AG09309 (cell line): ENCODE data around the gene ECPAS.
"Not testable (repeated sequence)": the region's sequence is repeated elsewhere in the genome, so short reads cannot be mapped to it uniquely, and the experiment has no call there.

Experiments used
- DNase-seq: peaks from one replicate; pipeline ENCODE4 v3.0.0-alpha.2; 2010; ENCODE audit warnings: low read depth
- H3K4me3 ChIP-seq: 2 replicates; pipeline ENCODE4 v1.5.1; 2011; ENCODE audit warnings: mild to moderate bottlenecking, low read depth, low read length, moderate library complexity; ENCODE audit not compliant: control insufficient read depth
- TF ChIP-seq, protein P1 (sequence below): IDR thresholded peaks from 2 replicates; pipeline ENCODE4 v1.5.1; 2011; ENCODE audit warnings: mild to moderate bottlenecking, low read depth, low read length, inconsistent platforms; ENCODE audit not compliant: insufficient read depth, control insufficient read depth; ENCODE audit errors: missing control alignments

Gene ECPAS

DNA sequence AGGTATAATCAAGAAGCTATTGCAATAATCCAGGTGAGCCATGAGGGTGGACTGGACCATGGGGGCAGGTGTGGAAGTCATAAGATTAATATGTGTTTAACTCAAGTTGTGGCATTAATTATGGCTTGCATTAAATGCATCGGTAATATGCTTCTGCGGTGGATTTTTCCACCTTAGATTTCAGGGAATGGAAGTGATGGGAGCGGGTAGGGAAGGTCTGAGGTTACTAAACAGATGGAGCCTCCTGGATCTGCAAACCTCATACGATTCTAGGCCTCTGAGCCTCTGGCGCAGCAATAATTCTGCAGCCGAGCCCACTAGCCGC lies 40.5 kb upstream of the ECPAS start:
- H3K4me3 ChIP-seq, result peak overlapping the region; percentile 89
- no peak for DNase-seq
- TF ChIP-seq, protein P1, sequence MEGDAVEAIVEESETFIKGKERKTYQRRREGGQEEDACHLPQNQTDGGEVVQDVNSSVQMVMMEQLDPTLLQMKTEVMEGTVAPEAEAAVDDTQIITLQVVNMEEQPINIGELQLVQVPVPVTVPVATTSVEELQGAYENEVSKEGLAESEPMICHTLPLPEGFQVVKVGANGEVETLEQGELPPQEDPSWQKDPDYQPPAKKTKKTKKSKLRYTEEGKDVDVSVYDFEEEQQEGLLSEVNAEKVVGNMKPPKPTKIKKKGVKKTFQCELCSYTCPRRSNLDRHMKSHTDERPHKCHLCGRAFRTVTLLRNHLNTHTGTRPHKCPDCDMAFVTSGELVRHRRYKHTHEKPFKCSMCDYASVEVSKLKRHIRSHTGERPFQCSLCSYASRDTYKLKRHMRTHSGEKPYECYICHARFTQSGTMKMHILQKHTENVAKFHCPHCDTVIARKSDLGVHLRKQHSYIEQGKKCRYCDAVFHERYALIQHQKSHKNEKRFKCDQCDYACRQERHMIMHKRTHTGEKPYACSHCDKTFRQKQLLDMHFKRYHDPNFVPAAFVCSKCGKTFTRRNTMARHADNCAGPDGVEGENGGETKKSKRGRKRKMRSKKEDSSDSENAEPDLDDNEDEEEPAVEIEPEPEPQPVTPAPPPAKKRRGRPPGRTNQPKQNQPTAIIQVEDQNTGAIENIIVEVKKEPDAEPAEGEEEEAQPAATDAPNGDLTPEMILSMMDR, result no peak

DNA sequence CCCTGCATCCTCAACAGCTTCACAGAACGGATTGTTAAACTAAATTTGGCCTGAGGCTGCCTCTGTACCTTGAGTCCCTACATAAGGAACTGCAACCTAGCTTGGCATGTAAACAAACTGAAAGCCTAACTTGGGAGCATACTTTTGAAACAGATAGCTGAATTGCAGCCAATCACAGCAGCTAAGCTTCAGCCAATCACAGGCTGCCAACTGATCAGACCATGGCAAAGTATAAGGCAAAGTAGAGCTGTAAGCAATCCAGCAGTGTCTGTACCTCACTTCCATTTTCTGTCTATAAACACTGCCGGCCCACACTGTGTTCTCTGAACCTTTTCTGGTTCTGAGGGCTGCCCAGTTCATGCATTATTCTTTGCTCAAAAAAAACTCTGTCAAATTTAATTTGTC lies 31.9 kb upstream of the ECPAS start:
- no peak overlapping the region for H3K4me3 ChIP-seq
- DNase-seq, result no peak
- TF ChIP-seq, protein P1, result no peak

DNA sequence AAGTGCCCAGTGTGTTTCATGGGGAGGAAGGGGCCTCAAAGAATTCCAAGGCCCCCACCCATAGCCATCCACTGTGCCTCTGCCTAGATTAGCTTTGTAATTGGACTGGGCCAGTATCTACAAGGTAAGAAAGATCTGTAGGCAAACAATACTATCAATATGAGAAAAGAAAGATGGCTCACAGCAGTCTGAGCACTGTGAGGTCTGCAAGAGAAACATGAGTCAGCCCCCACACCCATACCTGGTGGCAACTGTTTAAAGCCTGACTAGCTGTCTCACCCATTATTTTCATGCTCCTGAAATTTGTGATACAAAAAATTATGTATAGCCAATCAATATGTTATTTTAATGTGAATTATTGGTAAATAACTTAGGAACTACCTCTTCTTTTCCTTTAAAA lies 30.8 kb upstream of the ECPAS start:
- TF ChIP-seq, protein P1, result no peak
- DNase-seq, result no peak
- H3K4me3 ChIP-seq, result no peak overlapping the region

DNA sequence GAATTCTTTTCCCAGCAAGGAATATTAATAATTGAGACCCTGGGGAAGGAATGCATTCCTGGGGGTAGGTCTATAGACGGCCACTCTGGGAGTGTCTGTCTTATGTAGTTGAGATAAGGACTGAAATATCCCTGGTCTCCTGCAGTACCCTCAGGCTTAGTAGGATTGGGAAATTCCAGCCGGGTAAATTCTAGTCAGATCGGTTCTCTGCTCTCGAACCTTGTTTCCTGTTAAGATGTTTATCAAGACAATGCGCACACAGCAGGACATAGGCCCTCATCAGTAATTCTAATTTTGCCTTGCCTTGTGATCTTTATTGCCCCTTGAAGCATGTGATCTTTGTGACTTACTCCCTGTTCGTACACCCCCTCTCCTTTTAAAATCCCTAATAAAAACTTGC lies 27.4 kb upstream of the ECPAS start:
- not testable (repeated sequence) for H3K4me3 ChIP-seq, DNase-seq

DNA sequence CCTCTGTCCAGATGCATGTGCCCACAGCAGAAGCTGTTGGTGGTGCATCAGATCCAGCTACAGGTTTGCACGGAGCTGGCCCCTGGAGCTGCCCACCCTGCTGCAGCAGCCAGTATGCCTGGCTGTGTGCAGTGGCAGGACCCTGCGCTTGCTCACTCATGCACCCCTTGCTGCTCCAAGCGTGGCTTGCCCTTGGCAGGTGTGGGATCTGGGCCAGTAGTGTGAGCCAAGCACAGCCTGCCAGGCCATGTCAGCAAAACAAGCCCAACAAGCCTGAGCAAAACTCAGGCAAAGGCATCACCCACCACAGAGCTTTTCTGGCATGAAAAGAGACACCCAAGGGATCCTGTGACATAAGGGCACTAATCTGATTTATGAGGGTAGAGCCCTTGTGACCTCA lies 18.3 kb upstream of the ECPAS start:
- no peak for DNase-seq
- H3K4me3 ChIP-seq, result no peak overlapping the region
- TF ChIP-seq, protein P1, result no peak

DNA sequence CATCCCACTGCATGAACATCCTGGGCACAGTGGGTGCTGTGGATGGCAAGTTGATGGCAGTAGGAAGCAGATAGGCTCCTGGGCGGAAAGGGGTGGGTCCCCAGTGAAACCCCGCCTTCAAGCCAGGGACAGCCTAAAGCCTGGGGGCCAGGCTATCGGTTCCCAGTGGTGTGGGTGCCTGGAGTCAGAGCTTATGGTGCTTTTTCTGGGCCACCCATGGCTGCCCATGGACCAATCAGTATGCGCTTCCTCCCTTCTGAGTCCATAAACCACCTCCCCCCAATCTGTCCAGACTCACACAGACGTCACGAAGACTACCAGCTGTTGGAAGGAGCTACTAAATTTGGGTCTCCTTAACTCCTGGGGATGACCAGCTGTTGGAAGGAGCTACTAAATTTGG lies 17.5 kb upstream of the ECPAS start:
- TF ChIP-seq, protein P1, result no peak
- H3K4me3 ChIP-seq, result no peak overlapping the region
- no peak for DNase-seq

DNA sequence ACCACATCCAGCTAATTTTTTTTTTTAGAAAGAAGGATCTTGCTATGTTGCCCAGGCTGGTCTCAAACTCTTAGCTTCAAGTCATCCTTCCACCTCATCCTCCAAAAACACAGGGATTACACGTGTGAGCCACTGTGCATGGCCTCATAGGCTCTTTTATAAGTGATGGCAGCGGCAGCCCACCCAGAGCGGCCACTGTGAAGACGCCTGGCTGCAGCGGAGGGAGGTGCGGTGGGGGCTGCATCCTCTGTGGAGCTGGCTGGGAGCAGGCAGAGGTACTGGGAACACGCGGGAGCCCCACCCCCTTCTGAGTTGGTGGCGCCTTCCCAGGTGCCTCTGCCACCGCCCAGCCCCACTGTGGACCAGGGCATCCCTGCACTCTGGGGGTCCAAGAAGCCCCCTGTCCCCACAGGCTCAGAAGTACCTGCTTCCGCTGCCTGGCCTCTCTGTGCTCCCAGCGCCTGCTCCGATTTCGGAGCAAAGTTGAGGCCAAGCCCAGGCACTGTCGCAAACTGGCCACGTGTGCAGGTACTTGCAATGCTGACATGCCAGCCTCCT lies 16.9 kb upstream of the ECPAS start:
- no peak overlapping the region for H3K4me3 ChIP-seq
- TF ChIP-seq, protein P1, result no peak
- no peak for DNase-seq

DNA sequence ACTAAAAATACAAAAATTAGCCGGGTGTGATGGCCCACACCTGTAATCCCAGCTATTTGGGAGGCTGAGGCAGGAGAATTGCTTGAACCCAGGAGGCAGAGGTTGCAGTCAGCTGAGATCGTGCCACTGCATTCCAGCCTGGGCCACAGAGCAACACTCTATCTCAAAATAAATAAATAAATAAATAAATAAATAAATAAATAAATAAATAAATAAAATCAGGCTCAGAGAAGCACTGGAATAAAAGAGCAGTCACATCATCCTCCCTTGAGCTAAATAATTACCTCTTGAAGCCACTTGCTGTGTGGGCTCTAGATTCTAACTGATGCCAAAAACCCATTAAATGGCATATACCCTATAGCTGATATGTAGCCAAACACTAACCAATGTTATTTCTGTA lies 13.0 kb upstream of the ECPAS start:
- not testable (repeated sequence) for DNase-seq

More for the DNA sequence above, 13.0 kb upstream of the ECPAS start:
- H3K4me3 ChIP-seq, result not testable (repeated sequence)
